Panc1 (cell line): ENCODE data around the gene TOM1.

ENCODE experiments used
- CTCF ChIP-seq: fragments of 450-650 bp; IDR thresholded peaks from 2 replicates; pipeline ENCODE4 v1.5.1; 2017; ENCODE audit warnings: mild to moderate bottlenecking
- POLR2AphosphoS5 ChIP-seq: IDR thresholded peaks from 2 replicates; pipeline ENCODE4 v1.6.1; 2012; ENCODE audit warnings: mild to moderate bottlenecking, low read depth, low read length, moderate library complexity
- SIN3A ChIP-seq: IDR thresholded peaks from 2 replicates; pipeline ENCODE4 v1.6.1; 2012; ENCODE audit warnings: low read depth, mild to moderate bottlenecking, low read length, moderate library complexity, borderline replicate concordance; ENCODE audit not compliant: insufficient read depth
- TCF7L2 ChIP-seq: IDR thresholded peaks from 2 replicates; pipeline ENCODE4 v1.6.1; 2011; ENCODE audit warnings: mild to moderate bottlenecking, low read depth, low read length, inconsistent platforms

GRCh38 chr22:35332278-35332677, 32.6 kb downstream of the TOM1 start:
- no peak for TF ChIP-seq CTCF
- no peak for TF ChIP-seq POLR2AphosphoS5
- TF ChIP-seq TCF7L2 = no peak
- no peak for TF ChIP-seq SIN3A
